ENCODE measurements around the gene MT1A.

DNA sequence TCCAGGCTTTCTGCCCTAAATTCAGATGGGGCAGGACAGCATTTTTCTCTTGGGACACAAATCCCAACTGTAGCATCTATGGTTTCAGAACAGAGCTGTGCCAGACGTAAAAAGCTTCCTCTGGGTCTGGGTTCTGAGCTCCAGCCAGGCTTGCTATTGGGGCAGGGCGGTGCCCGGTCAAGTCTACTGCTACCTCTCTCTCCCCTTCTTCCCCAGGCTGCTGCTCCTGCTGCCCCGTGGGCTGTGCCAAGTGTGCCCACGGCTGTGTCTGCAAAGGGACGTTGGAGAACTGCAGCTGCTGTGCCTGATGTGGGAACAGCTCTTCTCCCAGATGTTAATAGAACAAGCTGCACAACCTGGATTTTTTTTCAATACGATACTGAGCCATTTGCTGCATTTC is 4.9 kb upstream of the MT1A start:
- no peak for TF ChIP-seq POLR2A (IDR thresholded peaks at IDR 0.05)
- TF ChIP-seq, protein P1, sequence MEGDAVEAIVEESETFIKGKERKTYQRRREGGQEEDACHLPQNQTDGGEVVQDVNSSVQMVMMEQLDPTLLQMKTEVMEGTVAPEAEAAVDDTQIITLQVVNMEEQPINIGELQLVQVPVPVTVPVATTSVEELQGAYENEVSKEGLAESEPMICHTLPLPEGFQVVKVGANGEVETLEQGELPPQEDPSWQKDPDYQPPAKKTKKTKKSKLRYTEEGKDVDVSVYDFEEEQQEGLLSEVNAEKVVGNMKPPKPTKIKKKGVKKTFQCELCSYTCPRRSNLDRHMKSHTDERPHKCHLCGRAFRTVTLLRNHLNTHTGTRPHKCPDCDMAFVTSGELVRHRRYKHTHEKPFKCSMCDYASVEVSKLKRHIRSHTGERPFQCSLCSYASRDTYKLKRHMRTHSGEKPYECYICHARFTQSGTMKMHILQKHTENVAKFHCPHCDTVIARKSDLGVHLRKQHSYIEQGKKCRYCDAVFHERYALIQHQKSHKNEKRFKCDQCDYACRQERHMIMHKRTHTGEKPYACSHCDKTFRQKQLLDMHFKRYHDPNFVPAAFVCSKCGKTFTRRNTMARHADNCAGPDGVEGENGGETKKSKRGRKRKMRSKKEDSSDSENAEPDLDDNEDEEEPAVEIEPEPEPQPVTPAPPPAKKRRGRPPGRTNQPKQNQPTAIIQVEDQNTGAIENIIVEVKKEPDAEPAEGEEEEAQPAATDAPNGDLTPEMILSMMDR (IDR thresholded peaks at IDR 0.05): no peak

All from thyroid gland (tissue), 4 donors.